Astrocyte (in vitro differentiated cells and primary cell): Measurements from ENCODE around the gene C7orf57.

Experiments used
- CTCF ChIP-seq: IDR thresholded peaks from 2 replicates; pipeline ENCODE4 v1.5.1; 2011; ENCODE audit warnings: low read depth, mild to moderate bottlenecking, inconsistent platforms, low read length, moderate library complexity; ENCODE audit not compliant: insufficient read depth
- EZH2 ChIP-seq: IDR thresholded peaks from 2 replicates; pipeline ENCODE4 v1.6.1; 2012; ENCODE audit warnings: mild to moderate bottlenecking, low read length, inconsistent platforms; ENCODE audit not compliant: insufficient read depth

DNA sequence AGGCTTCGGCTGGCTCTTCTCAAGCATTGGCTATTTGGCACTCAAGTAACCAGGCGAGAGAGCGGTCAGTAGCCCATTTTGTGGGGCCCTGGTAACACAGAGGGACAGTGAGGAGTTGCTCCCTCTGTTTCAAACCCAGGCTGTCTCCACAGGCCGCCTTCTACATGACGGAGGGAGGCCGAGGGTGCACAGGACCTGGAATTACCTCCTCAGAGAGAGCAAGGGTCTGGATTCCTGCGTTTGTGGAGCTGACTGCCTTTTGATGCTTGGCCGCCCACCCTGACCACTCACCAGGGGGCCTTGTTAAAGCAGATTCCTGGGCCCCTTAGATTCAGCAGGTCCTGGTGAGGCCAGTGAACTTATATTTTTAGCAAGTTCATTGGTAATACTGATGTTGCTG, 66.0 kb downstream of the C7orf57 start:
- TF ChIP-seq EZH2 (no peak), CTCF (no peak)
